IMR-90 (cell line): ENCODE measurements around the gene ZNF558. TPM values are rescaled to one million over a fixed set of nuclear protein-coding genes. Genes with fewer than 3 reads are reported as not detected.

ENCODE experiments used
- ATAC-seq: fragments of 200-7000 bp; cut with Tn5 transposase; 2 replicates; pipeline ENCODE4 v1.9.1; 2020; ENCODE audit warnings: low read depth, mild to moderate bottlenecking, moderate library complexity
- BruUV-seq: library from RNA; stranded (reverse); fragments of 400-500 nt; replicated peaks from 2 replicates; lab custom pipeline; 2021; lab: Mats Ljungman, UMichigan
- CTCF ChIA-PET: fragments of 300-600 bp; formaldehyde crosslinking; extraction: SDS; loops from one replicate; lab custom pipeline; 2021; ENCODE audit warnings: antibody characterized with exemption; lab: Yijun Ruan, JAX
- POLR2A ChIA-PET: fragments of 300-600 bp; sonication (Branson Sonifier 250); formaldehyde crosslinking; loops from one replicate; lab custom pipeline; 2022; ENCODE audit warnings: antibody characterized with exemption; ENCODE audit not compliant: unreplicated experiment; lab: Charles Lee
- DNase-seq: peaks from one replicate; pipeline ENCODE4 v3.0.0; 2013
- H2AFZ ChIP-seq: replicated peaks from 2 replicates; pipeline ENCODE3; 2013; ENCODE audit warnings: low read length, mild to moderate bottlenecking; ENCODE audit not compliant: poor library complexity
- H2AK5ac ChIP-seq: 2 replicates; pipeline ENCODE4 v1.6.1; 2013; ENCODE audit warnings: low read depth, low read length, inconsistent platforms
- H2AK9ac ChIP-seq: replicated peaks from 2 replicates; pipeline ENCODE3; 2013; ENCODE audit warnings: mild to moderate bottlenecking, low read depth, low read length, moderate library complexity; ENCODE audit not compliant: poor library complexity
- H2BK120ac ChIP-seq: 2 replicates; pipeline ENCODE4 v1.6.1; 2013; ENCODE audit warnings: low read depth, low read length, inconsistent platforms
- H2BK15ac ChIP-seq: 3 replicates; pipeline ENCODE4 v1.6.1; 2013; ENCODE audit warnings: low read depth, low read length, inconsistent platforms
- H2BK20ac ChIP-seq: 2 replicates; pipeline ENCODE4 v1.6.1; 2013; ENCODE audit warnings: low read depth, mild to moderate bottlenecking, inconsistent platforms, low read length, moderate library complexity
- H2BK5ac ChIP-seq: 2 replicates; pipeline ENCODE4 v1.6.1; 2013; ENCODE audit warnings: mild to moderate bottlenecking, low read depth, low read length, inconsistent platforms; ENCODE audit not compliant: poor library complexity, severe bottlenecking
- H3K14ac ChIP-seq: replicated peaks from 2 replicates; pipeline ENCODE4 v1.6.1; 2013; ENCODE audit warnings: low read depth, low read length, inconsistent platforms
- H3K18ac ChIP-seq: 2 replicates; pipeline ENCODE4 v1.6.1; 2013; ENCODE audit warnings: low read depth, low read length, control low read depth
- H3K23ac ChIP-seq: 2 replicates; pipeline ENCODE4 v1.6.1; 2013; ENCODE audit warnings: low read depth, low read length, inconsistent platforms
- H3K27ac ChIP-seq: 2 replicates; pipeline ENCODE4 v1.5.1; 2013; ENCODE audit warnings: mild to moderate bottlenecking, control low read depth, low read length; ENCODE audit not compliant: insufficient read depth
- H3K27me3 ChIP-seq: 2 replicates; pipeline ENCODE4 v1.6.1; 2013; ENCODE audit warnings: low read length; ENCODE audit not compliant: control insufficient read depth, insufficient read depth
- H3K36me3 ChIP-seq: 2 replicates; pipeline ENCODE4 v1.6.1; 2013; ENCODE audit warnings: low read length, mixed read lengths; ENCODE audit not compliant: control insufficient read depth, insufficient read depth
- H3K4ac ChIP-seq: 2 replicates; pipeline ENCODE4 v1.6.1; 2013; ENCODE audit warnings: low read depth, low read length, inconsistent platforms
- H3K4me1 ChIP-seq: 2 replicates; pipeline ENCODE4 v1.6.1; 2013; ENCODE audit warnings: low read length, mixed read lengths; ENCODE audit not compliant: control insufficient read depth, insufficient read depth
- H3K4me2 ChIP-seq: 2 replicates; pipeline ENCODE4 v1.6.1; 2013; ENCODE audit warnings: low read depth, mild to moderate bottlenecking, control low read depth, low read length, moderate library complexity
- H3K4me3 ChIP-seq: 2 replicates; pipeline ENCODE4 v1.5.1; 2013; ENCODE audit warnings: low read depth, mild to moderate bottlenecking, control low read depth, low read length, moderate library complexity; ENCODE audit not compliant: insufficient read depth
- H3K56ac ChIP-seq: 2 replicates; pipeline ENCODE4 v1.6.1; 2013; ENCODE audit warnings: low read length, inconsistent platforms; ENCODE audit not compliant: insufficient read depth; ENCODE audit errors: extremely low read depth
- H3K79me1 ChIP-seq, 2 experiments: 2 replicates each; pipeline ENCODE4 v1.6.1; 2013; ENCODE audit warnings: low read length in 2 of 2, inconsistent platforms in 1 of 2, low read depth in 1 of 2
- H3K9ac ChIP-seq: 2 replicates; pipeline ENCODE4 v1.6.1; 2013; ENCODE audit warnings: low read depth, low read length, control low read depth
- H3K9me1 ChIP-seq: 2 replicates; pipeline ENCODE4 v1.6.1; 2013; ENCODE audit warnings: low read length, inconsistent platforms; ENCODE audit not compliant: insufficient read depth
- H3K9me3 ChIP-seq: 2 replicates; pipeline ENCODE4 v1.6.1; 2013; ENCODE audit warnings: low read length; ENCODE audit not compliant: control insufficient read depth, insufficient read depth
- H4K20me1 ChIP-seq: 2 replicates; pipeline ENCODE4 v1.6.1; 2013; ENCODE audit warnings: low read length, inconsistent platforms; ENCODE audit not compliant: insufficient read depth
- H4K5ac ChIP-seq: 2 replicates; pipeline ENCODE4 v1.6.1; 2013; ENCODE audit warnings: mild to moderate bottlenecking, low read depth, low read length, control low read depth
- H4K8ac ChIP-seq, 2 experiments: 2 replicates each; pipeline ENCODE4 v1.6.1; 2013; ENCODE audit warnings: low read depth in 2 of 2, low read length in 2 of 2, control low read depth in 1 of 2, inconsistent platforms in 1 of 2
- H4K91ac ChIP-seq: 2 replicates; pipeline ENCODE4 v1.6.1; 2013; ENCODE audit warnings: low read depth, low read length, inconsistent platforms; ENCODE audit not compliant: insufficient read depth
- BHLHE40 ChIP-seq: fragments of 150-350 bp; IDR thresholded peaks from 2 replicates; pipeline ENCODE4 v1.6.1; 2016; ENCODE audit warnings: mild to moderate bottlenecking, low read depth, low read length
- CEBPB ChIP-seq: IDR thresholded peaks from 2 replicates; pipeline ENCODE4 v1.6.1; 2012; ENCODE audit warnings: low read depth, low read length, improper control_type of control experiment
- CHD1 ChIP-seq: IDR thresholded peaks from 2 replicates; pipeline ENCODE4 v1.6.1; 2012; ENCODE audit warnings: low read depth, low read length, improper control_type of control experiment
- FOS ChIP-seq: fragments of 150-350 bp; IDR thresholded peaks from 2 replicates; pipeline ENCODE4 v1.6.1; 2016; ENCODE audit warnings: low read depth, low read length
- MAFK ChIP-seq: IDR thresholded peaks from 2 replicates; pipeline ENCODE4 v1.6.1; 2012; ENCODE audit warnings: low read depth, low read length, improper control_type of control experiment
- MAZ ChIP-seq: IDR thresholded peaks from 2 replicates; pipeline ENCODE4 v1.6.1; 2012; ENCODE audit warnings: low read depth, mild to moderate bottlenecking, low read length, improper control_type of control experiment, moderate library complexity, borderline replicate concordance
- MXI1 ChIP-seq: IDR thresholded peaks from 2 replicates; pipeline ENCODE4 v1.6.1; 2012; ENCODE audit warnings: low read depth, mild to moderate bottlenecking, low read length, moderate library complexity, borderline replicate concordance
- NFE2L2 ChIP-seq: fragments of 150-350 bp; IDR thresholded peaks from 2 replicates; pipeline ENCODE4 v1.6.1; 2016; ENCODE audit warnings: low read depth, mild to moderate bottlenecking, low read length
- POLR2A ChIP-seq: IDR thresholded peaks from 2 replicates; pipeline ENCODE4 v1.6.1; 2012; ENCODE audit warnings: mild to moderate bottlenecking, low read depth, low read length
- RAD21 ChIP-seq: IDR thresholded peaks from 2 replicates; pipeline ENCODE4 v1.6.1; 2012; ENCODE audit warnings: low read length, improper control_type of control experiment
- RCOR1 ChIP-seq: IDR thresholded peaks from 2 replicates; pipeline ENCODE4 v1.6.1; 2012; ENCODE audit warnings: mild to moderate bottlenecking, low read length, improper control_type of control experiment; ENCODE audit not compliant: insufficient replicate concordance
- RFX5 ChIP-seq: IDR thresholded peaks from 2 replicates; pipeline ENCODE4 v1.8.0; 2012; ENCODE audit warnings: low read depth, mild to moderate bottlenecking, low read length, moderate library complexity
- SMC3 ChIP-seq: fragments of 150-350 bp; IDR thresholded peaks from 2 replicates; pipeline ENCODE4 v1.6.1; 2016; ENCODE audit warnings: low read depth, mild to moderate bottlenecking, antibody characterized with exemption, low read length, moderate library complexity
- WGBS, 2 experiments: methylation state at CpG; one replicate each; pipeline versions ENCODE4 v1.1.5 to v1.1.7; 2013; ENCODE audit warnings: missing lambda C conversion rate in 2 of 2; ENCODE audit not compliant: insufficient read length in 1 of 2; ENCODE audit errors: extremely low coverage in 2 of 2; 5-methylcytosine and 5-hydroxymethylcytosine counted together
- dilution Hi-C: fragments of 300-500 bp; cut with HindIII; formaldehyde crosslinking; loops from one replicate; pipeline ENCODE4 v1.14.3; 2018; ENCODE audit warnings: low sequenced_read_pairs; ENCODE audit not compliant: unreplicated experiment
- in situ Hi-C: fragments of 300-500 bp; cut with MboI; formaldehyde crosslinking; loops from 3 replicates; pipeline ENCODE4 v1.14.3; 2019; ENCODE audit warnings: low sequenced_read_pairs, inconsistent platforms, mixed read lengths
- intact Hi-C: fragments of 100-400 bp; cut with micrococcal nuclease; formaldehyde crosslinking; loops from 2 replicates; pipeline ENCODE4 v1.10.0; 2022
- polyA plus RNA-seq, 3 experiments: library from polyadenylated mRNA; depleted of rRNA; stranded (reverse); fragments of >200 nt; gene quantifications; 2 replicates each; pipeline ENCODE4 v1.2.3, GENCODE V29; 2012; ENCODE audit warnings: low replicate concordance in 1 of 3
- total RNA-seq: library from RNA; depleted of rRNA; stranded (reverse); fragments of >200 nt; gene quantifications from 2 replicates; pipeline ENCODE4 v1.2.3, GENCODE V29; 2012
- TF ChIP-seq, protein P1 (sequence below): fragments of 150-350 bp; IDR thresholded peaks from 2 replicates; pipeline ENCODE4 v1.6.1; 2016; ENCODE audit warnings: low read depth, mild to moderate bottlenecking, low read length, moderate library complexity, borderline replicate concordance
- TF ChIP-seq, protein P2 (sequence below): fragments of 150-350 bp; IDR thresholded peaks from 2 replicates; pipeline ENCODE4 v1.6.1; 2017; ENCODE audit warnings: mild to moderate bottlenecking, antibody characterized with exemption, low read length, low read depth
- TF ChIP-seq, protein P3 (sequence below): conservative IDR thresholded peaks from 2 replicates; pipeline ENCODE4 v1.5.1; 2012; ENCODE audit warnings: mild to moderate bottlenecking, low read depth, low read length, improper control_type of control experiment

The ZNF558 gene
- total and polyA plus RNA-seq, 2 of the 4 experiments (the other 2 are of a cell fraction): 14.3 to 21.0 TPM

DNA sequence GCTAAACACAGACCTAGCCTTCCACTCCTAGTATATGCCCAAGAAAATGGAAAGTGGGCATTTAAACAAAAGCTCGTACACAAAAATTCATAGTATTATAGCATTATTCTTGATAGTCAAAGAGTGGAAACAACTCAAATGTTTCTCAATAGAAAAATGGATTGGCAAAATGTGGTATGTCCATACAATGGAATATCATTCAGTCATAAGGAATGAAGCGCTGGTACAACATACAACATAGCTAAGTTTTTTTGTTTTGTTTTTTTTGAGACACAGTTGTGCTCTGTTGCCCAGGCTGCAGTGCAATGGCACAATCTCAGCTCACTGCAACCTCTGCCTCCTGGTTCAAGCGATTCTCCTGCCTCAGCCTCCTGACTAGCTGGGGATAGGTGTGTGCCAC, 11.9 kb downstream of the ZNF558 start:
- H3K4me1 ChIP-seq: no peaks in the 10 kb centered on the region
- H3K18ac ChIP-seq: no peak overlapping the region
- ATAC-seq (no peak), DNase-seq (no peak)
- H2BK5ac ChIP-seq: no peak overlapping the region
- no peak for TF ChIP-seq FOS
- TF ChIP-seq CEBPB: no peak
- TF ChIP-seq, protein P1, sequence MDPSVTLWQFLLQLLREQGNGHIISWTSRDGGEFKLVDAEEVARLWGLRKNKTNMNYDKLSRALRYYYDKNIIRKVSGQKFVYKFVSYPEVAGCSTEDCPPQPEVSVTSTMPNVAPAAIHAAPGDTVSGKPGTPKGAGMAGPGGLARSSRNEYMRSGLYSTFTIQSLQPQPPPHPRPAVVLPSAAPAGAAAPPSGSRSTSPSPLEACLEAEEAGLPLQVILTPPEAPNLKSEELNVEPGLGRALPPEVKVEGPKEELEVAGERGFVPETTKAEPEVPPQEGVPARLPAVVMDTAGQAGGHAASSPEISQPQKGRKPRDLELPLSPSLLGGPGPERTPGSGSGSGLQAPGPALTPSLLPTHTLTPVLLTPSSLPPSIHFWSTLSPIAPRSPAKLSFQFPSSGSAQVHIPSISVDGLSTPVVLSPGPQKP: no peak
- no peak for TF ChIP-seq MAFK
- no peak for TF ChIP-seq RAD21
- TF ChIP-seq SMC3: no peak
- TF ChIP-seq POLR2A: no peak
- no peak for TF ChIP-seq MXI1
- no peak for TF ChIP-seq BHLHE40
- TF ChIP-seq, protein P2, sequence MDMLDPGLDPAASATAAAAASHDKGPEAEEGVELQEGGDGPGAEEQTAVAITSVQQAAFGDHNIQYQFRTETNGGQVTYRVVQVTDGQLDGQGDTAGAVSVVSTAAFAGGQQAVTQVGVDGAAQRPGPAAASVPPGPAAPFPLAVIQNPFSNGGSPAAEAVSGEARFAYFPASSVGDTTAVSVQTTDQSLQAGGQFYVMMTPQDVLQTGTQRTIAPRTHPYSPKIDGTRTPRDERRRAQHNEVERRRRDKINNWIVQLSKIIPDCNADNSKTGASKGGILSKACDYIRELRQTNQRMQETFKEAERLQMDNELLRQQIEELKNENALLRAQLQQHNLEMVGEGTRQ: no peak
- TF ChIP-seq, protein P3, sequence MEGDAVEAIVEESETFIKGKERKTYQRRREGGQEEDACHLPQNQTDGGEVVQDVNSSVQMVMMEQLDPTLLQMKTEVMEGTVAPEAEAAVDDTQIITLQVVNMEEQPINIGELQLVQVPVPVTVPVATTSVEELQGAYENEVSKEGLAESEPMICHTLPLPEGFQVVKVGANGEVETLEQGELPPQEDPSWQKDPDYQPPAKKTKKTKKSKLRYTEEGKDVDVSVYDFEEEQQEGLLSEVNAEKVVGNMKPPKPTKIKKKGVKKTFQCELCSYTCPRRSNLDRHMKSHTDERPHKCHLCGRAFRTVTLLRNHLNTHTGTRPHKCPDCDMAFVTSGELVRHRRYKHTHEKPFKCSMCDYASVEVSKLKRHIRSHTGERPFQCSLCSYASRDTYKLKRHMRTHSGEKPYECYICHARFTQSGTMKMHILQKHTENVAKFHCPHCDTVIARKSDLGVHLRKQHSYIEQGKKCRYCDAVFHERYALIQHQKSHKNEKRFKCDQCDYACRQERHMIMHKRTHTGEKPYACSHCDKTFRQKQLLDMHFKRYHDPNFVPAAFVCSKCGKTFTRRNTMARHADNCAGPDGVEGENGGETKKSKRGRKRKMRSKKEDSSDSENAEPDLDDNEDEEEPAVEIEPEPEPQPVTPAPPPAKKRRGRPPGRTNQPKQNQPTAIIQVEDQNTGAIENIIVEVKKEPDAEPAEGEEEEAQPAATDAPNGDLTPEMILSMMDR: no peak
- TF ChIP-seq RFX5: no peak
- no peak for TF ChIP-seq NFE2L2
- TF ChIP-seq MAZ: no peak
- no peak for TF ChIP-seq CHD1
- TF ChIP-seq RCOR1: no peak
- no peak overlapping the region for H2AK5ac ChIP-seq
- H3K9ac ChIP-seq: no peak overlapping the region
- H3K4me3 ChIP-seq: no peak overlapping the region
- H3K23ac ChIP-seq: no peak overlapping the region
- CTCF ChIA-PET: no interaction called here
- H2BK120ac ChIP-seq: no peak overlapping the region
- no peak overlapping the region for H4K8ac ChIP-seq
- intact Hi-C loops: no loop called here
- no peaks in the 10 kb centered on the region for H3K27me3 ChIP-seq
- in situ Hi-C loops: no loop called here
- no peak overlapping the region for H3K27ac ChIP-seq
- WGBS, 2 experiments: no CpG with 5 or more reads among the region's 3 CpGs
- no peak overlapping the region for H4K91ac ChIP-seq
- no peak overlapping the region for H3K4ac ChIP-seq
- H3K4me2 ChIP-seq: no peak overlapping the region
- no peaks in the 10 kb centered on the region for H3K79me1 ChIP-seq
- no peak overlapping the region for H2AK9ac ChIP-seq
- H3K36me3 ChIP-seq: peaks cover 70% of the 10 kb centered on the region
- no peak overlapping the region for H2BK15ac ChIP-seq
- H2AFZ ChIP-seq: no peak overlapping the region
- no TSS peak for BruUV-seq
- dilution Hi-C loops: no loop called here
- no peak overlapping the region for H3K56ac ChIP-seq
- no peak overlapping the region for H3K14ac ChIP-seq
- no peak overlapping the region for H4K5ac ChIP-seq
- POLR2A ChIA-PET: no interaction called here
- no peak overlapping the region for H2BK20ac ChIP-seq
- no peaks in the 10 kb centered on the region for H4K20me1 ChIP-seq
- peaks cover 17% of the 10 kb centered on the region for H3K9me3 ChIP-seq
- no peaks in the 10 kb centered on the region for H3K9me1 ChIP-seq
